ENCODE data around the gene EPB41L5. TPM values are rescaled to one million over a fixed set of nuclear protein-coding genes. Genes with fewer than 3 reads are reported as not detected.

The EPB41L5 gene
- total RNA-seq, 1 experiment from 2014 or later: 34.9 TPM

- TF ChIP-seq ZNF532 (CRISPR knock-in tag; IDR thresholded peaks at IDR 0.05; ENCODE audit: borderline replicate concordance): no peak
- TF ChIP-seq ZNF121 (CRISPR knock-in tag; IDR thresholded peaks at IDR 0.05): no peak
- no peak for TF ChIP-seq NFYB (CRISPR knock-in tag; conservative IDR thresholded peaks at IDR 0.05; ENCODE audit: low read depth)
- no peak for TF ChIP-seq ZBTB43 (CRISPR knock-in tag; IDR thresholded peaks at IDR 0.05)
- no peak for TF ChIP-seq NFE2L1 (CRISPR knock-in tag; IDR thresholded peaks at IDR 0.05)
- TF ChIP-seq ZNF317 (CRISPR knock-in tag; IDR thresholded peaks at IDR 0.05; ENCODE audit: borderline replicate concordance, low read depth): no peak
- no peak for TF ChIP-seq AFF4 (CRISPR knock-in tag; IDR thresholded peaks at IDR 0.05; ENCODE audit: borderline replicate concordance)
These were observed 30.4 kb upstream of the EPB41L5 start (continued) for GRCh38 chr2:119982506-119982905.

GRCh38 chr2:119983108-119983507, 29.8 kb upstream of the EPB41L5 start:
- Mint-ChIP-seq H3K27me3 (ENCODE audit: low read depth) (no peaks in the 10 kb centered on the region), H3K4me3 (no peak overlapping the region), H3K9me3 (peaks cover 15% of the 10 kb centered on the region), H3K4me1 (no peaks in the 10 kb centered on the region), H3K27ac (no peak overlapping the region), H3K36me3 (peaks cover 4% of the 10 kb centered on the region)
- DNase-seq (ENCODE audit: low spot score) (no peak), ATAC-seq (no peak)
- TF ChIP-seq EMX1 (CRISPR knock-in tag; IDR thresholded peaks at IDR 0.05) (no peak), PRDM15 (CRISPR knock-in tag; IDR thresholded peaks at IDR 0.05) (no peak), ZNF232 (CRISPR knock-in tag; IDR thresholded peaks at IDR 0.05) (no peak), ZBTB21 (CRISPR knock-in tag; IDR thresholded peaks at IDR 0.05; ENCODE audit: borderline replicate concordance) (no peak), ZNF138 (CRISPR knock-in tag; conservative IDR thresholded peaks at IDR 0.05) (no peak), CREM (CRISPR knock-in tag; IDR thresholded peaks at IDR 0.05) (no peak), RELA (CRISPR knock-in tag; IDR thresholded peaks at IDR 0.05; ENCODE audit: borderline replicate concordance) (no peak), USF2 (CRISPR knock-in tag; IDR thresholded peaks at IDR 0.05) (no peak)
- ChIA-PET CTCF (no interaction called here), POLR2A (no interaction called here)
